ENCODE data around the gene NPRL2.
A peak's percentile ranks its signal among the peaks of the same experiment; 100 is the strongest.

- TF ChIP-seq TEAD4 (IDR thresholded peaks at IDR 0.05) (no peak), USF1 (IDR thresholded peaks at IDR 0.05) (no peak), RAD21 (IDR thresholded peaks at IDR 0.05; ENCODE audit: low read depth) (no peak), CREB1 (IDR thresholded peaks at IDR 0.05; ENCODE audit: low read depth) (peak; percentile 84), EP300 (IDR thresholded peaks at IDR 0.05; ENCODE audit: borderline replicate concordance) (no peak), TAF1 (IDR thresholded peaks at IDR 0.05; ENCODE audit: low read depth) (peak; percentile 73), REST (IDR thresholded peaks at IDR 0.05; ENCODE audit: low read depth) (no peak), ZBTB7A (IDR thresholded peaks at IDR 0.05; ENCODE audit: low read depth) (no peak), EGR1 (IDR thresholded peaks at IDR 0.05) (no peak), TCF12 (IDR thresholded peaks at IDR 0.05; ENCODE audit: low read depth) (peak; percentile 70), YY1 (IDR thresholded peaks at IDR 0.05; ENCODE audit: low read depth) (0 out of 2 replicates have a peak, but pooled peaks have one; percentile 44), FOXM1 (IDR thresholded peaks at IDR 0.05; ENCODE audit: borderline replicate concordance, low read depth) (no peak), NFIC (IDR thresholded peaks at IDR 0.05) (no peak)
- TF ChIP-seq, protein P1, sequence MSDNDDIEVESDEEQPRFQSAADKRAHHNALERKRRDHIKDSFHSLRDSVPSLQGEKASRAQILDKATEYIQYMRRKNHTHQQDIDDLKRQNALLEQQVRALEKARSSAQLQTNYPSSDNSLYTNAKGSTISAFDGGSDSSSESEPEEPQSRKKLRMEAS (IDR thresholded peaks at IDR 0.05) = peak; percentile 99
Measured at GRCh38 chr3:50350527-50351322, at the start of gene NPRL2, which contains the start of gene CYB561D2.

Measured in Ishikawa (cell line).